Neuronal stem cell (in vitro differentiated cells): ENCODE measurements around the gene MPPED2.

Experiments
- DNase-seq: peaks from one replicate; pipeline ENCODE4 v3.0.0-alpha.2; 2013; ENCODE audit warnings: low spot score
- H2AFZ ChIP-seq: one replicate; pipeline ENCODE4 v1.6.1; 2013; ENCODE audit warnings: mild to moderate bottlenecking, low read length, inconsistent platforms
- H2AK5ac ChIP-seq: 2 replicates; pipeline ENCODE4 v1.6.1; 2013; ENCODE audit warnings: low read depth, mild to moderate bottlenecking, inconsistent platforms, low read length, moderate library complexity, mixed read lengths
- H2BK120ac ChIP-seq: 2 replicates; pipeline ENCODE4 v1.6.1; 2013; ENCODE audit warnings: low read depth, mild to moderate bottlenecking, inconsistent platforms, low read length, moderate library complexity, mixed read lengths
- H2BK12ac ChIP-seq: one replicate; pipeline ENCODE4 v1.6.1; 2013; ENCODE audit warnings: low read length, inconsistent platforms
- H2BK15ac ChIP-seq: 2 replicates; pipeline ENCODE4 v1.6.1; 2013; ENCODE audit warnings: mild to moderate bottlenecking, low read length, inconsistent platforms, mixed read lengths
- H2BK5ac ChIP-seq: one replicate; pipeline ENCODE4 v1.6.1; 2013; ENCODE audit warnings: inconsistent platforms, mild to moderate bottlenecking, low read length, moderate library complexity
- H3K14ac ChIP-seq: one replicate; pipeline ENCODE4 v1.6.1; 2013; ENCODE audit warnings: low read length, inconsistent platforms
- H3K18ac ChIP-seq: 2 replicates; pipeline ENCODE4 v1.6.1; 2013; ENCODE audit warnings: low read length, inconsistent platforms
- H3K23ac ChIP-seq: 2 replicates; pipeline ENCODE4 v1.6.1; 2013; ENCODE audit warnings: low read depth, mild to moderate bottlenecking, mixed read lengths, low read length, inconsistent platforms; ENCODE audit not compliant: poor library complexity
- H3K27ac ChIP-seq: replicated peaks from 3 replicates; pipeline ENCODE4 v1.5.1; 2013; ENCODE audit warnings: low read length, inconsistent platforms
- H3K27me3 ChIP-seq, 3 experiments: 2 replicates each; pipeline ENCODE4 v1.6.1; 2013; ENCODE audit warnings: low read length in 3 of 3, mild to moderate bottlenecking in 2 of 3, inconsistent platforms in 1 of 3, low read depth in 1 of 3, mixed read lengths in 1 of 3, moderate library complexity in 1 of 3; ENCODE audit not compliant: control insufficient read depth in 3 of 3, insufficient read depth in 3 of 3
- H3K36me3 ChIP-seq, 2 donors: replicated peaks in 1 of 2; 2 replicates each; pipeline ENCODE4 v1.6.1; 2013; ENCODE audit warnings: low read length in 2 of 2; ENCODE audit not compliant: control insufficient read depth in 2 of 2, insufficient read depth in 2 of 2
- H3K4ac ChIP-seq: 2 replicates; pipeline ENCODE4 v1.6.1; 2013; ENCODE audit warnings: inconsistent platforms, mild to moderate bottlenecking, low read length, moderate library complexity
- H3K4me1 ChIP-seq, 2 donors: 1 replicate in 1 of 2; 2 replicates in 1 of 2; pipeline ENCODE4 v1.6.1; 2013; ENCODE audit warnings: low read length in 2 of 2, low read depth in 1 of 2; ENCODE audit not compliant: control insufficient read depth in 2 of 2, insufficient read depth in 1 of 2
- H3K4me2 ChIP-seq: one replicate; pipeline ENCODE4 v1.6.1; 2013; ENCODE audit warnings: mild to moderate bottlenecking, low read length, inconsistent platforms; ENCODE audit not compliant: insufficient read depth, poor library complexity, severe bottlenecking
- H3K4me3 ChIP-seq, 2 donors: 2 replicates each; pipeline ENCODE4 v1.5.1; 2013; ENCODE audit warnings: low read length in 2 of 2, mild to moderate bottlenecking in 2 of 2, inconsistent platforms in 1 of 2, moderate library complexity in 1 of 2
- H3K79me1 ChIP-seq: one replicate; pipeline ENCODE4 v1.6.1; 2013; ENCODE audit warnings: low read depth, mild to moderate bottlenecking, inconsistent platforms, low read length, moderate library complexity
- H3K9ac ChIP-seq: one replicate; pipeline ENCODE4 v1.6.1; 2013; ENCODE audit warnings: mild to moderate bottlenecking, low read depth, low read length, inconsistent platforms; ENCODE audit not compliant: poor library complexity
- H3K9me3 ChIP-seq, 2 donors: replicated peaks in 1 of 2; 2 replicates each; pipeline versions ENCODE3 to v1.6.1; 2013; ENCODE audit warnings: low read length in 2 of 2, mild to moderate bottlenecking in 2 of 2, inconsistent platforms in 1 of 2, low read depth in 1 of 2, mixed read lengths in 1 of 2, moderate library complexity in 1 of 2; ENCODE audit not compliant: control insufficient read depth in 2 of 2, insufficient read depth in 1 of 2
- H4K8ac ChIP-seq: one replicate; pipeline ENCODE4 v1.6.1; 2013; ENCODE audit warnings: low read depth, mild to moderate bottlenecking, inconsistent platforms, low read length, moderate library complexity
- H4K91ac ChIP-seq: one replicate; pipeline ENCODE4 v1.6.1; 2013; ENCODE audit warnings: low read length, low read depth, mild to moderate bottlenecking, inconsistent platforms; ENCODE audit not compliant: poor library complexity
- WGBS, 2 donors: extraction: QIAGEN DNeasy Blood & Tissue Kit; methylation state at CpG; one replicate each; pipeline ENCODE4 v1.1.7; 2013; ENCODE audit warnings: missing lambda C conversion rate in 2 of 2, mixed read lengths in 1 of 2; ENCODE audit not compliant: insufficient read length in 2 of 2, insufficient replicate concordance in 1 of 2; ENCODE audit errors: extremely low coverage in 2 of 2; 5-methylcytosine and 5-hydroxymethylcytosine counted together

MPPED2 gene

GRCh38 chr11:30546334-30546733 is 39.8 kb downstream of the MPPED2 start:
- no peak for DNase-seq
- Histone ChIP-seq H2BK12ac (no peak overlapping the region), H3K4me3 (no peak overlapping the region), H2BK120ac (no peak overlapping the region), H3K4me1 (peaks cover 0 to 3% of the 10 kb centered on the region in 2 donors), H3K23ac (no peak overlapping the region), H3K27ac (no peak overlapping the region), H2AFZ (no peak overlapping the region), H2BK15ac (no peak overlapping the region), H2AK5ac (no peak overlapping the region), H3K79me1 (no peaks in the 10 kb centered on the region), H4K8ac (no peak overlapping the region), H2BK5ac (no peak overlapping the region), H3K18ac (no peak overlapping the region), H3K36me3 (no peaks in the 10 kb centered on the region), H3K4me2 (no peak overlapping the region), H3K14ac (no peak overlapping the region), H3K9me3 (peaks cover 0 to 2% of the 10 kb centered on the region in 2 donors), H3K4ac (no peak overlapping the region), H3K27me3 (no peaks in the 10 kb centered on the region), H3K9ac (no peak overlapping the region), H4K91ac (no peak overlapping the region)
- WGBS, 2 donors = no CpG with 5 or more reads among the region's 1 CpG

GRCh38 chr11:30545507-30545906 is 40.6 kb downstream of the MPPED2 start:
- Histone ChIP-seq H2BK15ac (no peak overlapping the region), H3K23ac (no peak overlapping the region), H3K4ac (no peak overlapping the region), H3K9me3 (peaks cover 0 to 2% of the 10 kb centered on the region in 2 donors), H3K9ac (no peak overlapping the region), H2BK5ac (no peak overlapping the region), H3K36me3 (no peaks in the 10 kb centered on the region), H2BK120ac (no peak overlapping the region), H3K27me3 (no peaks in the 10 kb centered on the region), H3K4me3 (no peak overlapping the region), H3K4me1 (peaks cover 0 to 3% of the 10 kb centered on the region in 2 donors), H4K8ac (no peak overlapping the region), H4K91ac (peak overlapping the region; percentile 65), H3K18ac (no peak overlapping the region), H2AFZ (no peak overlapping the region), H3K79me1 (no peaks in the 10 kb centered on the region), H3K4me2 (no peak overlapping the region), H3K27ac (no peak overlapping the region), H2BK12ac (no peak overlapping the region), H2AK5ac (no peak overlapping the region), H3K14ac (no peak overlapping the region)
- DNase-seq = no peak
- no CpG with 5 or more reads among the region's 5 CpGs for WGBS, 2 donors

GRCh38 chr11:30543066-30543465 is 43.1 kb downstream of the MPPED2 start:
- H2BK15ac ChIP-seq = no peak overlapping the region

GRCh38 chr11:30540781-30541180 is 45.4 kb downstream of the MPPED2 start:
- Histone ChIP-seq H3K4me3 (no peak overlapping the region), H2BK5ac (no peak overlapping the region), H3K14ac (no peak overlapping the region), H3K27me3 (no peaks in the 10 kb centered on the region), H2BK12ac (no peak overlapping the region), H3K79me1 (no peaks in the 10 kb centered on the region), H3K4ac (no peak overlapping the region), H3K9ac (no peak overlapping the region), H4K91ac (no peak overlapping the region), H3K36me3 (no peaks in the 10 kb centered on the region), H2AFZ (no peak overlapping the region), H2BK120ac (no peak overlapping the region), H3K23ac (no peak overlapping the region), H4K8ac (no peak overlapping the region), H3K4me2 (no peak overlapping the region), H3K4me1 (peaks cover 0 to 1% of the 10 kb centered on the region in 2 donors), H3K27ac (no peak overlapping the region), H2AK5ac (no peak overlapping the region), H3K18ac (no peak overlapping the region), H3K9me3 (peaks cover 0 to 2% of the 10 kb centered on the region in 2 donors), H2BK15ac (no peak overlapping the region)
- WGBS, 2 donors = no CpG with 5 or more reads among the region's 1 CpG
- no peak for DNase-seq

More at GRCh38 chr11:30543066-30543465, 43.1 kb downstream of the MPPED2 start:
- no peak overlapping the region for H2BK120ac ChIP-seq
- H3K18ac ChIP-seq = no peak overlapping the region
- no peak overlapping the region for H2AK5ac ChIP-seq
- no peak overlapping the region for H3K4ac ChIP-seq
- H3K9ac ChIP-seq = no peak overlapping the region
- H3K4me1 ChIP-seq = no peaks in the 10 kb centered on the region
- peaks cover 0 to 2% of the 10 kb centered on the region in 2 donors for H3K9me3 ChIP-seq
- no peak for DNase-seq
- H3K27me3 ChIP-seq = no peaks in the 10 kb centered on the region
- no peak overlapping the region for H4K8ac ChIP-seq
- no peaks in the 10 kb centered on the region for H3K79me1 ChIP-seq
- WGBS, 2 donors = no CpG with 5 or more reads among the region's 1 CpG
- no peaks in the 10 kb centered on the region for H3K36me3 ChIP-seq
- no peak overlapping the region for H2BK12ac ChIP-seq
- H2AFZ ChIP-seq = no peak overlapping the region
- no peak overlapping the region for H2BK5ac ChIP-seq
- H3K4me3 ChIP-seq = no peak overlapping the region
- H3K23ac ChIP-seq = no peak overlapping the region
- no peak overlapping the region for H3K27ac ChIP-seq
- H3K4me2 ChIP-seq = no peak overlapping the region
- H4K91ac ChIP-seq = no peak overlapping the region
- no peak overlapping the region for H3K14ac ChIP-seq
